H1 (cell line): ENCODE results near the gene ZNF469. TPM values are rescaled to one million over a fixed set of nuclear protein-coding genes. Genes with fewer than 3 reads are reported as not detected.

Experiments used
- CTCF ChIA-PET: fragments of 300-600 bp; sonication (Branson Sonifier 250); formaldehyde crosslinking; loops from one replicate; lab custom pipeline; 2021; ENCODE audit not compliant: partially characterized antibody; lab: Charles Lee
- POLR2A ChIA-PET: fragments of 300-600 bp; sonication (Branson Sonifier 250); formaldehyde crosslinking; loops from one replicate; lab custom pipeline; 2021; ENCODE audit warnings: inconsistent platforms; ENCODE audit not compliant: partially characterized antibody; lab: Charles Lee
- DNase-seq, 2 experiments: peaks; one replicate each; pipeline versions ENCODE4 v3.0.0 to v3.0.0-alpha.2; 2010 to 2022; ENCODE audit warnings: low spot score in 2 of 2, low read depth in 1 of 2, mixed read lengths in 1 of 2
- FAIRE-seq: peaks from 2 replicates; lab custom pipeline; 2011; peaks lifted over from hg19 to GRCh38; lab: Jason Lieb, UNC
- H2AFZ ChIP-seq: 2 replicates; pipeline ENCODE4 v1.8.1; 2012; ENCODE audit warnings: low read length, inconsistent platforms
- H2AK5ac ChIP-seq: 2 replicates; pipeline ENCODE4 v1.6.1; 2013; ENCODE audit warnings: low read depth, low read length
- H2BK120ac ChIP-seq: replicated peaks from 2 replicates; pipeline ENCODE3; 2013; ENCODE audit warnings: low read depth, low read length, inconsistent platforms
- H2BK12ac ChIP-seq: 2 replicates; pipeline ENCODE4 v1.6.1; 2013; ENCODE audit warnings: low read depth, low read length
- H2BK15ac ChIP-seq: 2 replicates; pipeline ENCODE4 v1.6.1; 2013; ENCODE audit warnings: low read length
- H2BK20ac ChIP-seq: 2 replicates; pipeline ENCODE4 v1.6.1; 2013; ENCODE audit warnings: low read length
- H2BK5ac ChIP-seq: 2 replicates; pipeline ENCODE4 v1.6.1; 2013; ENCODE audit warnings: low read depth, low read length
- H3K14ac ChIP-seq: 2 replicates; pipeline ENCODE4 v1.6.1; 2013; ENCODE audit warnings: inconsistent platforms; ENCODE audit not compliant: insufficient read length
- H3K18ac ChIP-seq: 2 replicates; pipeline ENCODE4 v1.6.1; 2013; ENCODE audit warnings: low read length; ENCODE audit errors: extremely low read depth
- H3K23ac ChIP-seq: 2 replicates; pipeline ENCODE4 v1.6.1; 2013; ENCODE audit warnings: inconsistent platforms; ENCODE audit not compliant: insufficient read length
- H3K23me2 ChIP-seq: 2 replicates; pipeline ENCODE4 v1.6.1; 2013; ENCODE audit warnings: low read depth, low read length
- H3K27ac ChIP-seq: 2 replicates; pipeline ENCODE4 v1.6.1; 2011; ENCODE audit warnings: low read depth, low read length, inconsistent platforms
- H3K27me3 ChIP-seq, 4 experiments: replicated peaks in 1 of 4; 1 replicate in 1 of 4; 2 replicates in 3 of 4; pipeline versions ENCODE4 v1.6.1 to v1.8.1; 2011 to 2013; ENCODE audit warnings: low read length in 3 of 4, mild to moderate bottlenecking in 3 of 4, inconsistent platforms in 2 of 4, mixed read lengths in 2 of 4, moderate library complexity in 1 of 4; ENCODE audit not compliant: control insufficient read depth in 3 of 4, insufficient read depth in 3 of 4; ENCODE audit errors: extremely low read depth in 1 of 4
- H3K36me3 ChIP-seq, 4 experiments: 2 replicates each; pipeline versions ENCODE4 v1.6.1 to v1.8.1; 2011 to 2013; ENCODE audit warnings: mild to moderate bottlenecking in 4 of 4, low read length in 3 of 4, moderate library complexity in 2 of 4, control low read depth in 1 of 4, inconsistent platforms in 1 of 4; ENCODE audit not compliant: insufficient read depth in 4 of 4, control insufficient read depth in 2 of 4
- H3K4ac ChIP-seq: replicated peaks from 2 replicates; pipeline ENCODE3; 2013; ENCODE audit warnings: low read length, low read depth, mixed read lengths, inconsistent platforms; ENCODE audit not compliant: insufficient read length
- H3K4me1 ChIP-seq, 4 experiments: replicated peaks in 1 of 4; 1 replicate in 1 of 4; 2 replicates in 3 of 4; pipeline versions ENCODE4 v1.6.1 to v1.8.1; 2011 to 2013; ENCODE audit warnings: low read length in 3 of 4, inconsistent platforms in 2 of 4, mixed read lengths in 1 of 4; ENCODE audit not compliant: insufficient read depth in 4 of 4, control insufficient read depth in 3 of 4
- H3K4me2 ChIP-seq, 2 experiments: 2 replicates each; pipeline versions ENCODE4 v1.6.1 to v1.8.1; 2011 to 2013; ENCODE audit warnings: low read depth in 2 of 2, low read length in 2 of 2, control low read depth in 1 of 2, inconsistent platforms in 1 of 2, mild to moderate bottlenecking in 1 of 2; ENCODE audit not compliant: insufficient read depth in 1 of 2
- H3K4me3 ChIP-seq, 4 experiments: fragments of 200-600, 300-600 bp in 1 of 4; sonication (generic), shearing (Covaris generic), sonication (Bioruptor Twin) in 1 of 4; 2 replicates each; pipeline versions ENCODE4 v1.5.1 to v1.8.1; 2011 to 2016; ENCODE audit warnings: low read length in 4 of 4, low read depth in 3 of 4, control low read depth in 2 of 4, inconsistent platforms in 2 of 4, mild to moderate bottlenecking in 2 of 4, mixed read lengths in 1 of 4, moderate library complexity in 1 of 4; ENCODE audit not compliant: insufficient read depth in 2 of 4; ENCODE audit errors: extremely low read depth in 1 of 4
- H3K56ac ChIP-seq: replicated peaks from 2 replicates; pipeline ENCODE3; 2013; ENCODE audit warnings: low read depth, mild to moderate bottlenecking, mixed read lengths, low read length, inconsistent platforms; ENCODE audit not compliant: insufficient read length
- H3K79me1 ChIP-seq: 2 replicates; pipeline ENCODE4 v1.6.1; 2013; ENCODE audit warnings: low read depth, low read length, control low read depth
- H3K79me2 ChIP-seq, 2 experiments: 2 replicates each; pipeline versions ENCODE4 v1.6.1 to v1.8.1; 2012 to 2013; ENCODE audit warnings: low read length in 2 of 2, mild to moderate bottlenecking in 2 of 2, inconsistent platforms in 1 of 2; ENCODE audit not compliant: insufficient read depth in 2 of 2, control insufficient read depth in 1 of 2
- H3K9ac ChIP-seq, 4 experiments: replicated peaks in 1 of 4; 1 replicate in 1 of 4; 2 replicates in 3 of 4; pipeline versions ENCODE4 v1.6.1 to v1.8.1; 2011 to 2013; ENCODE audit warnings: low read depth in 3 of 4, low read length in 3 of 4, control low read depth in 2 of 4, mild to moderate bottlenecking in 2 of 4, moderate library complexity in 2 of 4, inconsistent platforms in 1 of 4; ENCODE audit errors: extremely low read depth in 1 of 4
- H3K9me3 ChIP-seq, 2 experiments: 2 replicates each; pipeline versions ENCODE4 v1.6.1 to v1.8.1; 2012 to 2013; ENCODE audit warnings: mild to moderate bottlenecking in 2 of 2, moderate library complexity in 2 of 2, control low read depth in 1 of 2, inconsistent platforms in 1 of 2, low read depth in 1 of 2, low read length in 1 of 2, mixed read lengths in 1 of 2; ENCODE audit not compliant: insufficient read depth in 2 of 2
- H4K20me1 ChIP-seq, 2 experiments: replicated peaks in 1 of 2; 2 replicates each; pipeline versions ENCODE3 to v1.8.1; 2011 to 2013; ENCODE audit warnings: inconsistent platforms in 2 of 2, low read length in 2 of 2, mild to moderate bottlenecking in 1 of 2; ENCODE audit not compliant: insufficient read depth in 2 of 2, control insufficient read depth in 1 of 2
- H4K5ac ChIP-seq: 2 replicates; pipeline ENCODE4 v1.6.1; 2013; ENCODE audit warnings: low read length, low read depth, mixed read lengths, inconsistent platforms; ENCODE audit not compliant: insufficient read length
- H4K8ac ChIP-seq: 2 replicates; pipeline ENCODE4 v1.8.0; 2013; ENCODE audit warnings: mild to moderate bottlenecking, moderate library complexity, low read length, inconsistent platforms; ENCODE audit not compliant: insufficient read depth; ENCODE audit errors: extremely low read depth
- H4K91ac ChIP-seq: replicated peaks from 2 replicates; pipeline ENCODE3; 2013; ENCODE audit warnings: low read length, mixed read lengths, inconsistent platforms; ENCODE audit not compliant: insufficient read length
- WGBS, 2 experiments: shearing (Covaris generic) in 1 of 2; methylation state at CpG; one replicate each; pipeline versions ENCODE4 v1.1.6 to v1.1.7; 2013 to 2015; ENCODE audit warnings: low lambda C conversion rate in 2 of 2, mixed read lengths in 2 of 2, inconsistent platforms in 1 of 2, low coverage in 1 of 2, missing lambda C conversion rate in 1 of 2; ENCODE audit not compliant: insufficient replicate concordance in 2 of 2, insufficient coverage in 1 of 2, insufficient read length in 1 of 2; ENCODE audit errors: extremely low coverage in 1 of 2, missing lambda C conversion rate in 1 of 2; 5-methylcytosine and 5-hydroxymethylcytosine counted together
- polyA plus RNA-seq, 7 experiments: library from polyadenylated mRNA; depleted of rRNA in 3 of 7; stranded (reverse) in 5 of 7; unstranded in 2 of 7; fragments of >200 nt in 5 of 7; fragments of 200-250 nt in 2 of 7; gene quantifications; 1 replicate in 5 of 7; 2 replicates in 1 of 7; 4 replicates in 1 of 7; pipeline versions ENCODE4 v1.2.1 to v1.2.3, GENCODE V29; 2011 to 2013; ENCODE audit warnings: missing spikeins in 2 of 7, mixed read lengths in 2 of 7
- total RNA-seq: library from RNA; stranded (reverse); fragmentation: NEBNext Ultra II Directional; extraction: Animal tissue kit (Norgen Biotek cat#: 25700); gene quantifications from 2 replicates; pipeline ENCODE4 v1.2.1, GENCODE V29; 2021

Gene ZNF469
- total and polyA plus RNA-seq, 2 of the 8 experiments (the other 6 are each of a cell fraction or from before 2014, with no cell fraction given) = 0.30 to 1.8 TPM

- H3K4me3 ChIP-seq = no peak overlapping the region
- H2BK5ac ChIP-seq = no peak overlapping the region
- no peak overlapping the region for H2AK5ac ChIP-seq
- H3K23ac ChIP-seq = no peak overlapping the region
- H3K79me2 ChIP-seq = no peaks in the 10 kb centered on the region
- H3K9me3 ChIP-seq = no peaks in the 10 kb centered on the region
- POLR2A ChIA-PET = no interaction called here
- WGBS, 2 experiments = 93% methylated on average over 13 of the region's 18 CpGs; no CpG with 5 or more reads in 1 of the 2 experiments
- peaks cover 0 to 1% of the 10 kb centered on the region in 2 experiments for H4K20me1 ChIP-seq
- H3K18ac ChIP-seq = no peak overlapping the region
- H3K79me1 ChIP-seq = no peaks in the 10 kb centered on the region
- no peak overlapping the region for H2BK20ac ChIP-seq
- H2BK120ac ChIP-seq = no peak overlapping the region
- H3K27ac ChIP-seq = no peak overlapping the region
- H3K4me1 ChIP-seq = no peaks in the 10 kb centered on the region; a peak in 1 of 7 replicates
- H2BK15ac ChIP-seq = no peak overlapping the region
- no peaks in the 10 kb centered on the region; a peak in 1 of 8 replicates for H3K36me3 ChIP-seq
- DNase-seq (no peak), FAIRE-seq (no peak)
- H3K23me2 ChIP-seq = no peaks in the 10 kb centered on the region
- no peaks in the 10 kb centered on the region for H3K27me3 ChIP-seq
- H2AFZ ChIP-seq = no peak overlapping the region
- no peak overlapping the region for H2BK12ac ChIP-seq
- no peak overlapping the region for H3K14ac ChIP-seq
- H3K4me2 ChIP-seq = no peak overlapping the region
- H4K5ac ChIP-seq = no peak overlapping the region
- no peak overlapping the region for H3K9ac ChIP-seq
- no peak overlapping the region for H4K91ac ChIP-seq
- H3K4ac ChIP-seq = no peak overlapping the region
- no peak overlapping the region for H3K56ac ChIP-seq
- H4K8ac ChIP-seq = peak overlapping the region; percentile 65; the same call in 1 of the 2 replicates
- CTCF ChIA-PET = no interaction called here
Measured at GRCh38 chr16:88411951-88412576, 29.3 kb downstream of the ZNF469 start.
